GM12892 (cell line): ENCODE measurements around the gene NSG1.

Source experiments
- POLR2A ChIP-seq: IDR thresholded peaks from 2 replicates; pipeline ENCODE4 v1.6.1; 2011; ENCODE audit warnings: low read depth, low read length, control low read depth
- TAF1 ChIP-seq: IDR thresholded peaks from 2 replicates; pipeline ENCODE4 v1.6.1; 2011; ENCODE audit warnings: low read depth, mild to moderate bottlenecking, control low read depth, low read length, borderline replicate concordance

DNA sequence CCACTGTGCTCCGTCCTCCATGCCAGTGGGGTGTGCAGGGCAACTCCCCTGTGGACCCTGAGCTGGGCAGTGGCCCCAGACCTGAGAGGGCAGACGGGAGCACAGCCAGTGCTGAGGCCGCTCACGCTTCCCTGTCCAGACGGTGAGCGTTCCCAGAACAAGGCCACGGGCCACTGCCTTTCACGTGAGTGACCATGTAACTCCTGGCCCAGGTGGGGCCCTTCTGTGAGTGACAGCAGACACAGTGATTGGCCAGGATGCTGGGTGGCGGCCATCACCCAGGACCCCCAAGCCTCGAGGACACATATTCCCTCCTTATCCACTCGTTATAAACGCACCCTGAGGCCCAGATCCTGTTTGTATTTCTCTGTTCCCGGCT, 10.5 kb downstream of the NSG1 start:
- TF ChIP-seq POLR2A (no peak), TAF1 (no peak)
